ENCODE data around the gene BTBD6.

GRCh38 chr14:105256292-105256960, 8.1 kb downstream of the BTBD6 start:
- TF ChIP-seq NFRKB (IDR thresholded peaks at IDR 0.05) (no peak), SUZ12 (IDR thresholded peaks at IDR 0.05) (no peak), ARNT (IDR thresholded peaks at IDR 0.05) (no peak), FOXM1 (IDR thresholded peaks at IDR 0.05; ENCODE audit: borderline replicate concordance) (no peak)

Data from HEK293T (cell line).